Esophagus squamous epithelium (tissue), 5 donors: ENCODE measurements around the gene TYK2. TPM values are rescaled to one million over a fixed set of nuclear protein-coding genes. Genes with fewer than 3 reads are reported as not detected.

Experiments used
- DNase-seq: peaks from one replicate; lab custom pipeline; 2025; lab: John Stamatoyannopoulos, UW
- H3K27ac ChIP-seq, 4 donors: fragments of 200-600 bp; sonication (generic); one replicate each; pipeline ENCODE4 v1.5.1; 2016 to 2019; ENCODE audit warnings: mild to moderate bottlenecking in 1 of 4
- H3K27me3 ChIP-seq, 4 donors: fragments of 200-600 bp; sonication (generic); 1 replicate in 3 of 4; 2 replicates in 1 of 4; pipeline versions ENCODE4 v1.5.1 to v1.6.0; 2017 to 2021; ENCODE audit warnings: antibody characterized with exemption in 1 of 4
- H3K36me3 ChIP-seq, 3 donors: fragments of 200-600 bp; sonication (generic); one replicate each; pipeline ENCODE4 v1.5.1; 2016 to 2019
- H3K4me1 ChIP-seq, 3 donors: fragments of 200-600 bp; sonication (generic); one replicate each; pipeline ENCODE4 v1.5.1; 2017 to 2019
- H3K4me3 ChIP-seq, 4 donors: fragments of 200-600 bp; sonication (generic); 1 replicate in 3 of 4; 2 replicates in 1 of 4; pipeline ENCODE4 v1.5.1; 2016 to 2019; ENCODE audit warnings: mild to moderate bottlenecking in 2 of 4, moderate library complexity in 1 of 4
- H3K9me3 ChIP-seq, 3 donors: fragments of 200-600 bp; sonication (generic); one replicate each; pipeline ENCODE4 v1.5.1; 2016 to 2019
- CTCF ChIP-seq, 6 experiments: fragments of 450-650 bp in 4 of 6; fragments of 200-600 bp in 2 of 6; sonication (generic) in 2 of 6; IDR thresholded peaks; one replicate each; pipeline ENCODE4 v1.5.1; 2016 to 2019; ENCODE audit warnings: antibody characterized with exemption in 6 of 6, mild to moderate bottlenecking in 4 of 6, moderate library complexity in 4 of 6
- POLR2A ChIP-seq, 4 donors: fragments of 450-650 bp; IDR thresholded peaks; one replicate each; pipeline ENCODE4 v1.6.1; 2017; ENCODE audit warnings: antibody characterized with exemption in 4 of 4, mild to moderate bottlenecking in 4 of 4, moderate library complexity in 3 of 4
- WGBS, 2 donors: methylation state at CpG; one replicate each; pipeline ENCODE4 v1.1.5; 2018; 5-methylcytosine and 5-hydroxymethylcytosine counted together
- intact Hi-C: fragments of 100-400 bp; cut with DNase I; formaldehyde crosslinking; loops from one replicate; pipeline ENCODE4 v1.15.0; 2022
- total RNA-seq, 4 donors: library from RNA; depleted of rRNA; stranded (reverse); fragments of >200 nt; gene quantifications; one replicate each; pipeline ENCODE4 v1.1.0, GENCODE V29; 2016
- donor health status: DM: yes; HTN: yes; CAD: no.

Gene TYK2
- total RNA-seq, 4 donors from 2014 or later, result 41.8 to 74.2 (median 50.7) TPM

DNA sequence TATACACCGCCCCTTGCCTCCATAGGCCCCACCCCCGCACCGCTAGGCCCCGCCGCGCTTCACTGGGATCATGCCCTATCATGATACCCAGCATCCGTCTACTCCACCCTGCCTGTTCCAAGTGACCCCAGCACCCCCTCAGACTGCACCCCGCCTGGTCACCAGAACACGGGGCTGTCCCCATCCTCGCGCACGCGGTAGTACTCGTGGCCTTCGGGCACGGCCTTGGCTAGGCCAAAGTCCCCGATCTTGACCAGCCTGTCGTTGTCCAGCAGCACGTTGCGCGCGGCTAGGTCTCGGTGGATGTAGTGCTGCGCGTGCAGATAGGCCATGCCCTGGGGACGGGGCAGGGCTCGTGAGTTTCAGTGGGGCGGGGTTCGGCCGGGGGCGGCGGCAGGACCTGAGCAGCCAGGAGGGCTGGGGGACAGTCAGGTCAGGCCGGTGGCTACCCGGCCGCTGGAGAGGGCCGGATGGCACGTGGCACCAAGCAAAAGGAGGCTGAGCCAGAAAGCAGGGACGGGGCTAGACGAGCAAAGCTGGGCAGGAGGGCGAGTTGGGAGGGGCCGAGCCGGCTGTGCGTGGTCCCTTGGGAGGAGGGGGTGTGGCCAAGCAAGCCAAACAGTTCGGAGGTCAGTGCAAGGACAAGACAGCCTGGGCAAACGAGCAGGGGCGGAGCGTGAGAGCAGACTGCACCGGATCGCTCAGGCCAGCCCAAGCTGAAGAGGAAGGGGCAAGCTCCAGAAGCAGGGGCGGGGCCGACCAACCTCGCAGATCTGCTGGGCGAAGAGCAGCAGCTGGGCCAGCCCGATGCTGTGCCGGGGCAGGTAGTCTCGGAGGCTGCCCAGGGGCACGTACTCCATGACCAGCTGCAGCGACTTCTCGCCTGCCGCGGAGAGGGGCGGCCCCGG lies 27.4 kb downstream of the TYK2 start:
- no peaks in the 10 kb centered on the region for H3K9me3 ChIP-seq
- no peak for DNase-seq
- peaks cover 6 to 89% (median 39%) of the 10 kb centered on the region in 3 donors for H3K36me3 ChIP-seq
- peaks cover 0 to 8% (median 0%) of the 10 kb centered on the region in 3 donors for H3K4me1 ChIP-seq
- H3K27me3 ChIP-seq, result no peaks in the 10 kb centered on the region
- intact Hi-C loops, result no loop called here
- no peak for TF ChIP-seq CTCF (IDR thresholded peaks at IDR 0.05)
- H3K4me3 ChIP-seq, result peak overlapping the region in 1 of 4 donors; percentile 32
- 79 to 87% methylated on average over 17 to 25 of the region's 63 CpGs for WGBS, 2 donors
- H3K27ac ChIP-seq, result peak overlapping the region in 2 of 4 donors; percentile 59 to 69

DNA sequence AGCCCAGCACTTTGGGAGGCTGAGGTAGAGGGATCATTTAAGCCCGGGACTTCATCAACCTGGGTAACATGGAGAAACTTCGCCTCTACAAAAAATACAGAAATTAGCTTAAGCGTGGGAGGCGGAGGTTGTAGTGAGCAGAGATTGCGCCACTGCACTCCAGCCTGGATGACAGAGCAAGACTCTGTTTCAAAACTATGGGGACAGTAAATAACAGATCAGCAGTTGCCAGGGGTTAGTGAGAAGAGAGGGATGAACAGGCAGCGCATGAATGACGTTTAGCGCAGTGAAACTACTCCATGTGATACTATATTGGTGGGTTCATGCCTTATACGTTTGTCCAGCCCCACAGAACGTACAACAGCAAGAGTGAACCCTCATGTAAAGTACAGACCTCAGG lies 33.9 kb downstream of the TYK2 start:
- H3K4me3 ChIP-seq, result no peak overlapping the region
- TF ChIP-seq CTCF (IDR thresholded peaks at IDR 0.05) (no peak), POLR2A (IDR thresholded peaks at IDR 0.05) (no peak)
- 75 to 82% methylated on average over 10 of the region's 10 CpGs for WGBS, 2 donors
- peaks cover 0 to 24% (median 4%) of the 10 kb centered on the region in 3 donors for H3K36me3 ChIP-seq
- no peaks in the 10 kb centered on the region for H3K9me3 ChIP-seq
- H3K27me3 ChIP-seq, result no peaks in the 10 kb centered on the region
- intact Hi-C loops, result no loop called here
- H3K27ac ChIP-seq, result no peak overlapping the region
- H3K4me1 ChIP-seq, result no peaks in the 10 kb centered on the region
- DNase-seq, result no peak

DNA sequence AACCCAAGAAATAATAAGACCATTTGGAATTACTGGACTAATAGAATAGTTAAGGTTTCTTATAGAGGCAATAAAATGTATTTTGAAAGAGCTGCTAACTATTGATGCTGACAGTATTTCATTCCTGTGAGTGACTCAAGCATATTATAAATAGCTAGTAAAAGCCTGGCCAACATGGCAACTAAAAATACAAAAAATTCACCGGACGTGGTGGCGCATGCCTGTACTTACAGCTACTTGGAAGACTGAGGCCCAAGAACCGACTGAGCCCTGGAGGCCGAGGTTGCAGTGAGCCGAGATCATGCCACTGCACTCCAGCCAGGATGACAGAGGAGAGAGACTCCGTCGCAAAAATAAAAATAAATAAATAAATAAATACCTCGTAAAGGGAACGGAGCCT lies 35.6 kb downstream of the TYK2 start:
- Histone ChIP-seq H3K9me3 (no peaks in the 10 kb centered on the region), H3K4me3 (no peak overlapping the region), H3K27ac (no peak overlapping the region), H3K36me3 (peaks cover 0 to 6% (median 0%) of the 10 kb centered on the region in 3 donors), H3K27me3 (no peaks in the 10 kb centered on the region), H3K4me1 (no peaks in the 10 kb centered on the region)
- TF ChIP-seq POLR2A (IDR thresholded peaks at IDR 0.05), result no peak
- no peak for DNase-seq
- intact Hi-C loops, result no loop called here
- 88 to 91% methylated on average over 10 of the region's 10 CpGs for WGBS, 2 donors

- no peak for DNase-seq
- Histone ChIP-seq H3K36me3 (no peaks in the 10 kb centered on the region), H3K27ac (no peak overlapping the region), H3K4me1 (no peaks in the 10 kb centered on the region), H3K27me3 (no peaks in the 10 kb centered on the region), H3K9me3 (no peaks in the 10 kb centered on the region), H3K4me3 (no peak overlapping the region)
- WGBS, 2 donors, result 66 to 72% methylated on average over 2 of the region's 2 CpGs
- TF ChIP-seq POLR2A (IDR thresholded peaks at IDR 0.05) (no peak), CTCF (IDR thresholded peaks at IDR 0.05) (no peak)
- intact Hi-C loops, result no loop called here
Measured at GRCh38 chr19:10343495-10343894, 36.9 kb downstream of the TYK2 start.

DNA sequence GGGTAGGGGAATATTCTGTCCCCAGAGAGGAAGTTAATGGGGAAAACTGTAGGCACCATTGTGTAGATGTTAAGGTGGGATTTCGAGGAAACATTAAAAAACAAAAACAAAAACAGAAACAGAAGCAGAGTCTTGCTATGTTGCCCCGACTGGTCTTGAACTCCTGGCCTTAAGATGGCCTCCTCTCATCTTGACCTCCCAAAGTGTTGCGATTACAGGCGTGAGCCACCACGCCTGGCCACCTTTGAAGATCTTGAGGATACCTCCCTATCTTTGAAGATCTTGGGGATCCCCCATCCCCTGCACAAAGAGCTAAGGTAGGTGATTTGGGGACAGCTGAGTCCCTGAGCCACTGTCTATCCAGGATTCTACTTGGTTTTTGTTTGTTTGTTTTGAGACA lies 40.4 kb downstream of the TYK2 start:
- Histone ChIP-seq H3K36me3 (no peaks in the 10 kb centered on the region), H3K4me3 (no peak overlapping the region), H3K4me1 (peaks cover 0 to 6% (median 3%) of the 10 kb centered on the region in 3 donors), H3K9me3 (no peaks in the 10 kb centered on the region), H3K27me3 (no peaks in the 10 kb centered on the region), H3K27ac (peak overlapping the region in 1 of 4 donors; percentile 46)
- no peak for TF ChIP-seq POLR2A (IDR thresholded peaks at IDR 0.05)
- TF ChIP-seq CTCF (IDR thresholded peaks at IDR 0.05), result no peak
- DNase-seq, result no peak
- intact Hi-C loops, result no loop called here
- 90 to 93% methylated on average over 5 of the region's 5 CpGs for WGBS, 2 donors
